ENCODE measurements around the gene MRPS23.
"Not testable (repeated sequence)": the region's sequence is repeated elsewhere in the genome, so short reads cannot be mapped to it uniquely, and the experiment has no call there.

Gene MRPS23

GRCh38 chr17:57864273-57864672 lies 14.4 kb upstream of the MRPS23 start:
- no peak for DNase-seq (ENCODE audit: low read depth in 4 of 4, low spot score in 1 of 4)

GRCh38 chr17:57862694-57863667 lies 13.1 kb upstream of the MRPS23 start:
- no peak for DNase-seq (ENCODE audit: low read depth in 4 of 4, low spot score in 1 of 4)

GRCh38 chr17:57861790-57862693 lies 12.2 kb upstream of the MRPS23 start:
- DNase-seq (ENCODE audit: low read depth in 4 of 4, low spot score in 1 of 4), result no peak

- DNase-seq (ENCODE audit: low read depth in 4 of 4, low spot score in 1 of 4), result no peak
These were observed 11.4 kb upstream of the MRPS23 start for GRCh38 chr17:57861000-57861789.

GRCh38 chr17:57860414-57860999 lies 10.7 kb upstream of the MRPS23 start:
- DNase-seq (ENCODE audit: low read depth in 4 of 4, low spot score in 1 of 4), result no peak

GRCh38 chr17:57859601-57860413 lies 10.0 kb upstream of the MRPS23 start:
- DNase-seq (ENCODE audit: low read depth in 4 of 4, low spot score in 1 of 4), result no peak

- DNase-seq (ENCODE audit: low read depth in 4 of 4, low spot score in 1 of 4), result no peak
These were observed 9.0 kb upstream of the MRPS23 start for GRCh38 chr17:57858838-57859237.

GRCh38 chr17:57856792-57857620 lies 7.2 kb upstream of the MRPS23 start:
- DNase-seq (ENCODE audit: low read depth in 4 of 4, low spot score in 1 of 4), result no peak

- no peak for DNase-seq (ENCODE audit: low read depth in 4 of 4, low spot score in 1 of 4)
These were observed 5.7 kb upstream of the MRPS23 start for GRCh38 chr17:57855391-57856035.

GRCh38 chr17:57853695-57854094 lies 3.9 kb upstream of the MRPS23 start:
- DNase-seq (ENCODE audit: low read depth in 4 of 4, low spot score in 1 of 4), result no peak

GRCh38 chr17:57852955-57853328 lies 3.1 kb upstream of the MRPS23 start:
- DNase-seq (ENCODE audit: low read depth in 4 of 4, low spot score in 1 of 4), result no peak

- DNase-seq (ENCODE audit: low read depth in 4 of 4, low spot score in 1 of 4), result no peak
These were observed 2.5 kb upstream of the MRPS23 start for GRCh38 chr17:57852092-57852954.

- no peak for DNase-seq (ENCODE audit: low read depth in 4 of 4, low spot score in 1 of 4)
These were observed 526 bp downstream of the MRPS23 start for GRCh38 chr17:57849163-57849873.

GRCh38 chr17:57846056-57846945 lies 3.5 kb downstream of the MRPS23 start:
- not testable (repeated sequence) for DNase-seq (ENCODE audit: low read depth in 4 of 4, low spot score in 1 of 4)

- DNase-seq (ENCODE audit: low read depth in 4 of 4, low spot score in 1 of 4), result no peak
These were observed 7.6 kb downstream of the MRPS23 start for GRCh38 chr17:57842280-57842679.

GRCh38 chr17:57839571-57839923 lies 10.3 kb downstream of the MRPS23 start:
- DNase-seq (ENCODE audit: low read depth in 4 of 4, low spot score in 1 of 4), result no peak

Data from stimulated activated CD4-positive, alpha-beta T cell treated with anti-CD3 and anti-CD28 coated beads, Interleukin-1b, Interleukin-23, amount 100 ng/mL, for 24 hours (primary cell).